GM12872 (cell line): Measurements from ENCODE around the gene UCHL1.

Source experiments
- TF ChIP-seq, protein P1 (sequence below): IDR thresholded peaks from 3 replicates; pipeline ENCODE4 v1.5.1; 2011; ENCODE audit warnings: low read depth, mild to moderate bottlenecking, low read length, moderate library complexity; ENCODE audit not compliant: insufficient read depth

Gene UCHL1

DNA sequence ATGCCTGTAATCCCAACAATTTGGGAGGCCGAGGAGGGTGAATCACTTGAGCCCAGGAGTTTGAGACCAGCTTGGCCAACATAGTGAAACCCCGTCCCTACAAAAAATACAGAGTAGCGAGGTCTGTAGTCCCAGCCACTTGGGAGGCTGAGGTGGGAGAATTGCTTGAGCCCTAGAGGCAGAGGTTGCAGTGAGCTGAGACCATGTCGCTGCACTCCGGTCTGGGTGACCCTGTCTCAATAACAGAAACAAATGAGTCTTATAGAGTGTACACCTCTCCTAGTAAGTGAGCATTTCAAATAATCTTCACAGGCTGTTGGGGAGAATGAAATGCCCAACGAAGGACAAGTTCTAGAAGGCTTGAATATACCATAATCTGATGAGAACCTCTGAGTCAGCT is 5.5 kb downstream of the UCHL1 start:
- TF ChIP-seq, protein P1, sequence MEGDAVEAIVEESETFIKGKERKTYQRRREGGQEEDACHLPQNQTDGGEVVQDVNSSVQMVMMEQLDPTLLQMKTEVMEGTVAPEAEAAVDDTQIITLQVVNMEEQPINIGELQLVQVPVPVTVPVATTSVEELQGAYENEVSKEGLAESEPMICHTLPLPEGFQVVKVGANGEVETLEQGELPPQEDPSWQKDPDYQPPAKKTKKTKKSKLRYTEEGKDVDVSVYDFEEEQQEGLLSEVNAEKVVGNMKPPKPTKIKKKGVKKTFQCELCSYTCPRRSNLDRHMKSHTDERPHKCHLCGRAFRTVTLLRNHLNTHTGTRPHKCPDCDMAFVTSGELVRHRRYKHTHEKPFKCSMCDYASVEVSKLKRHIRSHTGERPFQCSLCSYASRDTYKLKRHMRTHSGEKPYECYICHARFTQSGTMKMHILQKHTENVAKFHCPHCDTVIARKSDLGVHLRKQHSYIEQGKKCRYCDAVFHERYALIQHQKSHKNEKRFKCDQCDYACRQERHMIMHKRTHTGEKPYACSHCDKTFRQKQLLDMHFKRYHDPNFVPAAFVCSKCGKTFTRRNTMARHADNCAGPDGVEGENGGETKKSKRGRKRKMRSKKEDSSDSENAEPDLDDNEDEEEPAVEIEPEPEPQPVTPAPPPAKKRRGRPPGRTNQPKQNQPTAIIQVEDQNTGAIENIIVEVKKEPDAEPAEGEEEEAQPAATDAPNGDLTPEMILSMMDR, result no peak

DNA sequence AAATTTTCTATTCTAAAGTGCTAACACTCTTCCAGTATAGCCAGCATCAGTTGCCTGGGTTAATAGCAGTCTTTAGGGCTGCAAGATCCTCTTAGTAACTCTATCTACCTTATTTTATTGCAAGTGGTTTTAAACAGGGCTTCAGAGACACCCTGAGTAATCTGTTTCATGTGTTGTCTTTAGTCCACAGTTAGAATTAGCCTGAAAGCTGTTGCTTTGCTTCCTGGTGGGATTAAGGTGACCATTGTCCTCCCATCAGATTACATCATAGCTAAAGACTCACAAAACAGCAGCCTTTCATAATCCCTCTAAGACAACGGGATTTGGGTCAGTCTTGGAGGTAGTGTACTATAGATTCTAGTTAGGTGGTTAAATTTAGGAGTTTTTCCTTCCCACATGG is 7.5 kb downstream of the UCHL1 start:
- TF ChIP-seq, protein P1, result no peak

DNA sequence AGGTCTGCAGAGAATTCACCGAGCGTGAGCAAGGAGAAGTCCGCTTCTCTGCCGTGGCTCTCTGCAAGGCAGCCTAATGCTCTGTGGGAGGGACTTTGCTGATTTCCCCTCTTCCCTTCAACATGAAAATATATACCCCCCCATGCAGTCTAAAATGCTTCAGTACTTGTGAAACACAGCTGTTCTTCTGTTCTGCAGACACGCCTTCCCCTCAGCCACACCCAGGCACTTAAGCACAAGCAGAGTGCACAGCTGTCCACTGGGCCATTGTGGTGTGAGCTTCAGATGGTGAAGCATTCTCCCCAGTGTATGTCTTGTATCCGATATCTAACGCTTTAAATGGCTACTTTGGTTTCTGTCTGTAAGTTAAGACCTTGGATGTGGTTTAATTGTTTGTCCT is 11.3 kb downstream of the UCHL1 start:
- TF ChIP-seq, protein P1, result no peak

DNA sequence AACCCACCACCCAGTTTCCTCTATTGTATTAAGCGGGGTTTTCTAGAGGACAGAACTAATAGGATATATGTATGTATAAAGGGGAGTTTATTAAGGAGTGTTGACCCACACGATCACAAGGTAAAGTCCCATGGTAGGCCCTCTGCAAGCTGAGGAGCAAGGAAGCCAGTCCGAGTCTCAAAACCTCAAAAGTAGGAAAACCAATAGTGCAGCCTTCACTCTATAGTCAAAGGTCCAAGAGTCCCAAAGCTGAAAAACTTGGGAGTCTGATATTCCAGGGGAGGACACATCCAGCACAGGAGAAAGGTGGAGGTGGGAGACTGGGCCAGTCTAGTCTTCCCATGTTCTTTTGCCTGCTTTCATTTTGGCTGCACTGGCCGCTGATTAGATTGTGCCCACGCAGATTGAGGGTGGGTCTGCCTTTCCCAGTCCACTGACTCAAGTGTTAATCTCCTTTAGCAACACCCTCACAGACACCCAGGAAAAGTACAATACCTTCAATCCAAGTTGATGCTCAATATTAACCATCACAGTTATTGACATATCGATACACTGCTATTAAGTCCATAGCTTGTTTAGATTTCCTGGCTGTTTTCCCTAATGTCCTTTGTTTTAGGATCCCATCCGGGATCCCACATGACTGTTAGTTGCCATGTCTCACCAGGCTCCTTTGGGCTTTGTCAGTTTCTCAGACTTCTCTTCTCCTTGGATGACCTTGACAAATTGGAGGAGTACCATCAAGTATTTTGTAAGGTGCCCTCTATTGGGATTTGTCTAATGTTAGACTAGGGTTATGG is 12.2 kb downstream of the UCHL1 start:
- TF ChIP-seq, protein P1, result no peak

DNA sequence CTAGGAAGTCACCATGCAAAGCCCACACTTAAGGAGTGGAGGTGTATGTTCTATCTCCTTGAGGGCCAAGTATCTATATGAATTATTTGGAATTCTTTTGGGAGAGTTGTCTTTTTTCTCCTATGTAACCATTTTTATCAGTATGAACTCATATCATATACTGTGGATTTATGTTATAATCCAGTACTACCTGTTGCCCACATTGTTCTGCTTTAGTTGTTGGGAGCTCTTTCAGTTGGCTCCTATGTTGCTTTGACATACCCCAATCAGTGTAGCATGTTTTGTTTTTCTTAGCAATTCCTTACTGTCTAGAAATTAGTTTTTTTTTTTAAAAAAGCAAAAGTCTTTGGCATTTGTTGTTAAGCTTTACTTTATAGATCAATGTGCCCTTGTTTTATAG is 13.0 kb downstream of the UCHL1 start:
- TF ChIP-seq, protein P1, result no peak

DNA sequence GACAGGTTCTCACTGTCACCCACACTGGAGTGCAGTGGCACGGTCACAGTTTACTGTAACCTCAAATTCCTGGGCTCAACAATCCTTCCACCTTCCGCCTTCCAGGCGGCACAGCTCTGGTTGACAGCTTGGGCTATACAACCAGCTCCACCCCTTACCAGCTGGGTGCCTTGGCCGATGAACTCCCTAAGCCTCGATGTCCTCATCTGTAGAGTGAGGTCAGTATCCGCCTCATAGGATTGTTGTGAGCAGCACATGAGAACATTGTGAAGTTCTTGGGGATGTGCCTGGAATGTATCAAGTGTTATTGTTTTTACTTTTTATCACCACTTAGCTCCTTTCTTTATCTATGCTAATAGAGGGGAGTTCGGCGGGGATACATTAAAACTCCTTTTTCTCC is 23.3 kb downstream of the UCHL1 start:
- TF ChIP-seq, protein P1, result no peak

DNA sequence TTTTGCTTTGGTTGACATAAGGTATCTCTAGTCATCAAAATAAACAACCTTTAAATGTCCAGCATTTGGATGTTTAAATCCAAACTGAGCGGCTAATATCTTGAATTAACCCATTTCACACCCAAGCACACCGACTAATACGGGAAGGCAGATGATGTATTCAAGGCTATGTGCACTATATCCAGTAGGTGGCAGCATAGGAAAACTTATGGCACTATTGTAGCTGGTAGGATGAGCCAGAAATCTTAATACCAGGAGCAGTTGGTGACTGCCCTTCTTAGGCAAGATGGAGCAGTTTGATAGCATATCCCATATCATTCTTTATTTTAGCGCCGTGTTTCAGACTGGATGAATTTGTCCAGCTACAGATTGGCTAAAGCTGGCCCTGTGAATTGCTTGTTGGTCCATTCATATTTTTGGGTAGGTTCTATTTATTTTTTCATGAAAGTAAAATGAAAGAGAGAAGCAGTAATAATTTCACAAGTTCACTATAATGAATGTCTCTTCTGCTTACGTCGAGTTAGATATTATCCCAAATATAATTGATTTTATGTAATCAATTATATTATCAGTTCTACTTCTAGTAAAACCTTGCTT is 24.4 kb downstream of the UCHL1 start:
- TF ChIP-seq, protein P1, result peak; percentile 72
